SK-N-SH (cell line): ENCODE data around the gene SCT. TPM values are rescaled to one million over a fixed set of nuclear protein-coding genes. Genes with fewer than 3 reads are reported as not detected.

Experiments used
- CTCF ChIA-PET: fragments of 300-600, 350-600 bp; formaldehyde crosslinking; extraction: SDS; loops from one replicate; lab custom pipeline; 2021; lab: Yijun Ruan, JAX
- POLR2A ChIA-PET: fragments of 350-600 bp; sonication (Branson Sonifier 250); formaldehyde crosslinking; extraction: SDS; loops from one replicate; lab custom pipeline; 2020; ENCODE audit warnings: antibody characterized with exemption, inconsistent platforms; lab: Yijun Ruan, JAX
- DNase-seq: peaks from one replicate; pipeline ENCODE4 v3.0.0; 2012
- H2AFZ ChIP-seq: fragments of 200-600 bp; sonication (generic); 2 replicates; pipeline ENCODE4 v1.8.1; 2016; ENCODE audit warnings: antibody characterized with exemption, mild to moderate bottlenecking, low read depth
- H3F3A ChIP-seq: fragments of 200-600 bp; sonication (generic); replicated peaks from 2 replicates; pipeline ENCODE3; 2016; ENCODE audit warnings: antibody characterized with exemption, mild to moderate bottlenecking; ENCODE audit not compliant: insufficient read depth
- H3K27ac ChIP-seq, 2 experiments: fragments of 200-500 bp in 1 of 2; fragments of 200-600 bp in 1 of 2; sonication (Bioruptor generic) in 1 of 2; sonication (generic), shearing (Covaris generic) in 1 of 2; 2 replicates each; pipeline versions ENCODE4 v1.5.1 to v1.6.1; 2014 to 2016; ENCODE audit warnings: low read depth in 2 of 2, inconsistent platforms in 1 of 2, low read length in 1 of 2, mild to moderate bottlenecking in 1 of 2, mixed read lengths in 1 of 2
- H3K27me3 ChIP-seq: fragments of 200-600 bp; sonication (generic), shearing (Covaris generic); 2 replicates; pipeline ENCODE4 v1.6.1; 2016; ENCODE audit warnings: mixed run types; ENCODE audit not compliant: insufficient read depth
- H3K36me3 ChIP-seq, 2 experiments: fragments of 200-500 bp in 1 of 2; fragments of 200-600 bp in 1 of 2; sonication (Bioruptor generic) in 1 of 2; sonication (generic) in 1 of 2; replicated peaks in 1 of 2; 2 replicates each; pipeline versions ENCODE3 to v1.5.1; 2014 to 2016; ENCODE audit warnings: low read length in 1 of 2, mild to moderate bottlenecking in 1 of 2; ENCODE audit not compliant: insufficient read depth in 2 of 2, control insufficient read depth in 1 of 2
- H3K4me1 ChIP-seq, 2 experiments: fragments of 200-500 bp in 1 of 2; fragments of 200-600 bp in 1 of 2; sonication (Bioruptor generic) in 1 of 2; sonication (generic), shearing (Covaris generic) in 1 of 2; 2 replicates each; pipeline versions ENCODE4 v1.5.1 to v1.6.1; 2014 to 2016; ENCODE audit warnings: low read depth in 1 of 2, low read length in 1 of 2, mixed run types in 1 of 2; ENCODE audit not compliant: insufficient read depth in 2 of 2, control insufficient read depth in 1 of 2
- H3K4me2 ChIP-seq: fragments of 200-600 bp; sonication (generic), shearing (Covaris generic); 2 replicates; pipeline ENCODE4 v1.6.1; 2017; ENCODE audit warnings: mixed run types
- H3K4me3 ChIP-seq, 2 experiments: fragments of 200-500 bp in 1 of 2; fragments of 200-600 bp in 1 of 2; sonication (Bioruptor generic) in 1 of 2; sonication (generic), shearing (Covaris generic) in 1 of 2; 2 replicates each; pipeline versions ENCODE4 v1.5.1 to v1.8.1; 2014 to 2016; ENCODE audit warnings: low read depth in 2 of 2, inconsistent platforms in 1 of 2, low read length in 1 of 2, mild to moderate bottlenecking in 1 of 2, mixed read lengths in 1 of 2, moderate library complexity in 1 of 2
- H3K79me2 ChIP-seq: fragments of 200-600 bp; sonication (generic); 2 replicates; pipeline ENCODE4 v1.8.1; 2017; ENCODE audit warnings: mild to moderate bottlenecking; ENCODE audit not compliant: insufficient read depth
- H3K9ac ChIP-seq: fragments of 200-600 bp; sonication (generic); 2 replicates; pipeline ENCODE4 v1.6.1; 2017; ENCODE audit warnings: mixed run types
- H3K9me2 ChIP-seq: fragments of 200-600 bp; sonication (generic); 2 replicates; pipeline ENCODE4 v1.6.1; 2017; ENCODE audit warnings: mixed run types
- H3K9me3 ChIP-seq: fragments of 200-600 bp; sonication (generic); 2 replicates; pipeline ENCODE4 v1.6.1; 2017; ENCODE audit warnings: mixed run types, mild to moderate bottlenecking, moderate library complexity
- H4K20me1 ChIP-seq: fragments of 200-600 bp; sonication (generic); 2 replicates; pipeline ENCODE4 v1.6.1; 2017; ENCODE audit warnings: mild to moderate bottlenecking, mixed run types; ENCODE audit not compliant: insufficient read depth
- ELF1 ChIP-seq: IDR thresholded peaks from 2 replicates; pipeline ENCODE4 v1.4.0; 2012
- EP300 ChIP-seq, 2 experiments: IDR thresholded peaks; 2 replicates each; pipeline versions ENCODE4 v1.4.0 to v1.6.1; 2012; ENCODE audit warnings: borderline replicate concordance in 1 of 2, low read depth in 1 of 2, low read length in 1 of 2
- EZH2phosphoT487 ChIP-seq: fragments of 200-600 bp; sonication (generic); IDR thresholded peaks from 2 replicates; pipeline ENCODE4 v1.6.1; 2017; ENCODE audit warnings: low read depth, mixed run types, mild to moderate bottlenecking, antibody characterized with exemption, moderate library complexity, borderline replicate concordance
- FOXJ3 ChIP-seq: sonication (generic); formaldehyde crosslinking; IDR thresholded peaks from 2 replicates; pipeline ENCODE4 v1.5.1; 2020; ENCODE audit warnings: mild to moderate bottlenecking, missing genetic modification reagents
- GABPA ChIP-seq: IDR thresholded peaks from 2 replicates; pipeline ENCODE4 v1.4.0; 2012; ENCODE audit warnings: low read depth, mild to moderate bottlenecking
- IRF3 ChIP-seq: fragments of 150-350 bp; IDR thresholded peaks from 2 replicates; pipeline ENCODE4 v1.6.1; 2016; ENCODE audit warnings: mild to moderate bottlenecking, low read depth, low read length
- JUND ChIP-seq: IDR thresholded peaks from 2 replicates; pipeline ENCODE4 v1.4.0; 2012
- NRF1 ChIP-seq: IDR thresholded peaks from 2 replicates; pipeline ENCODE4 v1.6.1; 2012; ENCODE audit warnings: low read depth, mild to moderate bottlenecking, low read length
- PBX3 ChIP-seq: IDR thresholded peaks from 2 replicates; pipeline ENCODE4; 2012
- POLR2AphosphoS5 ChIP-seq: IDR thresholded peaks from 2 replicates; pipeline ENCODE4 v1.6.1; 2012; ENCODE audit warnings: low read depth, low read length
- RCOR1 ChIP-seq: fragments of 150-350 bp; IDR thresholded peaks from 2 replicates; pipeline ENCODE4 v1.6.1; 2017; ENCODE audit warnings: antibody characterized with exemption, low read length
- RXRA ChIP-seq: IDR thresholded peaks from 2 replicates; pipeline ENCODE4 v1.4.0; 2012; ENCODE audit warnings: low read depth, mild to moderate bottlenecking, borderline replicate concordance
- SMC3 ChIP-seq: IDR thresholded peaks from 2 replicates; pipeline ENCODE4 v1.6.1; 2012; ENCODE audit warnings: low read depth, low read length, improper control_type of control experiment
- TCF12 ChIP-seq: IDR thresholded peaks from 2 replicates; pipeline ENCODE4 v1.4.0; 2012
- TEAD4 ChIP-seq: IDR thresholded peaks from 2 replicates; pipeline ENCODE4 v1.4.0; 2012; ENCODE audit warnings: mild to moderate bottlenecking, borderline replicate concordance; ENCODE audit not compliant: insufficient read depth
- YY1 ChIP-seq: IDR thresholded peaks from 2 replicates; pipeline ENCODE4 v1.4.0; 2012; ENCODE audit warnings: low read depth, mild to moderate bottlenecking
- WGBS: methylation state at CpG from one replicate; pipeline ENCODE4 v1.1.6; 2017; ENCODE audit warnings: low lambda C conversion rate; 5-methylcytosine and 5-hydroxymethylcytosine counted together
- polyA plus RNA-seq, 3 experiments: library from polyadenylated mRNA; depleted of rRNA; stranded (reverse); fragments of >200 nt; gene quantifications; 2 replicates each; pipeline ENCODE4 v1.2.3, GENCODE V29; 2012
- TF ChIP-seq, protein P1 (sequence below): IDR thresholded peaks from 2 replicates; pipeline ENCODE4 v1.6.1; 2012; ENCODE audit warnings: mild to moderate bottlenecking, low read depth, low read length, moderate library complexity
- TF ChIP-seq, protein P2 (sequence below): fragments of 200-600 bp; sonication (generic); IDR thresholded peaks from 2 replicates; pipeline ENCODE4 v1.6.1; 2017; ENCODE audit warnings: antibody characterized with exemption, mild to moderate bottlenecking, moderate library complexity

The SCT gene
- polyA plus RNA-seq, 1 of the 3 experiments (the other 2 are of a cell fraction) = not detected

DNA sequence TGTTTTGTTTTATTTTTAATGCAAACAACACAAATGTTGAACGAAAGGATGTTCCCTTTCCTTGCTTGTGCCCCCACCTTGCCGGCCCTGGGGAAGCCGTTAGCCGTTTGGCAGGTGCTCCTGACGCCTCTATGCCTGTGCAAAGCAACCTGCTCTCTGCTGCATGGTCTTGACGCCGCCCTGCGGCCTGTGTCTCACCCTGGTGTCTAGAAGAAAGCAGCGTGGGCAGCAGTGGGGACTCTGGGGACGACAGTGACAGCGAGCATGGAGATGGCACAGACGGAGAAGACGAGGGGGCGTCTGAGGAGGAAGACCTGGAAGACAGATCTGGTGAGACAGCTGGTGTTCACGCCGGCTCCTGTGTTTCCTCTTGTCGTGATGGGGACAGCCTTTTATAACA is 45.2 kb downstream of the SCT start:
- ChIA-PET POLR2A (no interaction called here), CTCF (interaction anchor here (0.9 kb wide), 1 partner anchor 32 kb away, joined by 3 read pairs; no protein-coding TSS in a partner anchor)
- no peak overlapping the region for H2AFZ ChIP-seq
- no peak overlapping the region for H3K27ac ChIP-seq
- H3K4me2 ChIP-seq = no peak overlapping the region
- peaks cover 90% of the 10 kb centered on the region for H4K20me1 ChIP-seq
- H3K9me3 ChIP-seq = no peaks in the 10 kb centered on the region
- no peaks in the 10 kb centered on the region for H3K9me2 ChIP-seq
- no peaks in the 10 kb centered on the region for H3F3A ChIP-seq
- no peaks in the 10 kb centered on the region for H3K27me3 ChIP-seq
- no peak for TF ChIP-seq TEAD4
- TF ChIP-seq NRF1 = no peak
- no peak for TF ChIP-seq SMC3
- no peak for TF ChIP-seq GABPA
- TF ChIP-seq, all 33 proteins: peak for 0
- Histone ChIP-seq H3K79me2 (peaks cover 84% of the 10 kb centered on the region), H3K36me3 (peaks cover 9 to 22% of the 10 kb centered on the region in 2 experiments), H3K9ac (no peak overlapping the region), H3K4me3 (no peak overlapping the region), H3K4me1 (peaks cover 4 to 21% of the 10 kb centered on the region in 2 experiments; a peak in 3 of 4 replicates)
- 97% methylated on average over 17 of the region's 17 CpGs for WGBS
- DNase-seq = no peak

DNA sequence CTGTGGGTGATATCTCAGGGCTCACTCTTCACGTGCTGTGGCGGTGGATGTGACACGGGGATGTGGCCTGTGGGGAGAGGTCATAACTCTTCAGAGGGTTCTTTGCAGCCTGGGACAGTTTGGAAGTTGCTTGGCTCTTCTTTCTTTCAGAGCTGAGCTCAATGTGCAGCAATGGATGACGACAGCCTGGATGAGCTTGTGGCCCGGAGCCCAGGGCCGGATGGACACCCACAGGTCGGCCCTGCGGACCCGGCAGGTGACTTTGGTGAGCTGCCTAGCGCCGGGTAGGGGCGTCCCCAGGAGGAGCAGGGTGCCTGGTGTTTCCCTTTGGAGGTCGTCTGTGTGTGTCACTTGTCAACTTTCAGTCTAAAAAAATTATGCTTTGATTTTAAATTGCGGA is 45.6 kb downstream of the SCT start:
- Histone ChIP-seq H3K9me2 (no peaks in the 10 kb centered on the region), H4K20me1 (peaks cover 86% of the 10 kb centered on the region), H3F3A (no peaks in the 10 kb centered on the region), H3K27ac (no peak overlapping the region), H3K4me3 (no peak overlapping the region), H2AFZ (no peak overlapping the region), H3K9ac (no peak overlapping the region), H3K4me1 (peaks cover 4 to 21% of the 10 kb centered on the region in 2 experiments; a peak in 3 of 4 replicates), H3K36me3 (peaks cover 9 to 18% of the 10 kb centered on the region in 2 experiments), H3K79me2 (peaks cover 82% of the 10 kb centered on the region), H3K4me2 (no peak overlapping the region), H3K27me3 (no peaks in the 10 kb centered on the region), H3K9me3 (no peaks in the 10 kb centered on the region)
- WGBS = 94% methylated on average over 13 of the region's 14 CpGs
- CTCF ChIA-PET = interaction anchor here (0.9 to 1.5 kb wide), 2 partner anchors 26 to 32 kb away, joined by 3 to 4 read pairs; no protein-coding TSS in a partner anchor
- POLR2A ChIA-PET = no interaction called here
- TF ChIP-seq RCOR1 = no peak
- no peak for TF ChIP-seq EP300 (IDR thresholded peaks at IDR 0.05; ENCODE audit: borderline replicate concordance in 1 of 2, low read depth in 1 of 2, low read length in 1 of 2)
- TF ChIP-seq YY1 = no peak
- no peak for TF ChIP-seq ELF1
- TF ChIP-seq POLR2AphosphoS5 = no peak
- no peak for TF ChIP-seq RXRA
- TF ChIP-seq, protein P1, sequence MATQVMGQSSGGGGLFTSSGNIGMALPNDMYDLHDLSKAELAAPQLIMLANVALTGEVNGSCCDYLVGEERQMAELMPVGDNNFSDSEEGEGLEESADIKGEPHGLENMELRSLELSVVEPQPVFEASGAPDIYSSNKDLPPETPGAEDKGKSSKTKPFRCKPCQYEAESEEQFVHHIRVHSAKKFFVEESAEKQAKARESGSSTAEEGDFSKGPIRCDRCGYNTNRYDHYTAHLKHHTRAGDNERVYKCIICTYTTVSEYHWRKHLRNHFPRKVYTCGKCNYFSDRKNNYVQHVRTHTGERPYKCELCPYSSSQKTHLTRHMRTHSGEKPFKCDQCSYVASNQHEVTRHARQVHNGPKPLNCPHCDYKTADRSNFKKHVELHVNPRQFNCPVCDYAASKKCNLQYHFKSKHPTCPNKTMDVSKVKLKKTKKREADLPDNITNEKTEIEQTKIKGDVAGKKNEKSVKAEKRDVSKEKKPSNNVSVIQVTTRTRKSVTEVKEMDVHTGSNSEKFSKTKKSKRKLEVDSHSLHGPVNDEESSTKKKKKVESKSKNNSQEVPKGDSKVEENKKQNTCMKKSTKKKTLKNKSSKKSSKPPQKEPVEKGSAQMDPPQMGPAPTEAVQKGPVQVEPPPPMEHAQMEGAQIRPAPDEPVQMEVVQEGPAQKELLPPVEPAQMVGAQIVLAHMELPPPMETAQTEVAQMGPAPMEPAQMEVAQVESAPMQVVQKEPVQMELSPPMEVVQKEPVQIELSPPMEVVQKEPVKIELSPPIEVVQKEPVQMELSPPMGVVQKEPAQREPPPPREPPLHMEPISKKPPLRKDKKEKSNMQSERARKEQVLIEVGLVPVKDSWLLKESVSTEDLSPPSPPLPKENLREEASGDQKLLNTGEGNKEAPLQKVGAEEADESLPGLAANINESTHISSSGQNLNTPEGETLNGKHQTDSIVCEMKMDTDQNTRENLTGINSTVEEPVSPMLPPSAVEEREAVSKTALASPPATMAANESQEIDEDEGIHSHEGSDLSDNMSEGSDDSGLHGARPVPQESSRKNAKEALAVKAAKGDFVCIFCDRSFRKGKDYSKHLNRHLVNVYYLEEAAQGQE = no peak
- TF ChIP-seq IRF3 = no peak
- no peak for TF ChIP-seq FOXJ3 (CRISPR knock-in tag)
- no peak for TF ChIP-seq PBX3
- TF ChIP-seq TCF12 = no peak
- no peak for TF ChIP-seq EZH2phosphoT487
- TF ChIP-seq, protein P2, sequence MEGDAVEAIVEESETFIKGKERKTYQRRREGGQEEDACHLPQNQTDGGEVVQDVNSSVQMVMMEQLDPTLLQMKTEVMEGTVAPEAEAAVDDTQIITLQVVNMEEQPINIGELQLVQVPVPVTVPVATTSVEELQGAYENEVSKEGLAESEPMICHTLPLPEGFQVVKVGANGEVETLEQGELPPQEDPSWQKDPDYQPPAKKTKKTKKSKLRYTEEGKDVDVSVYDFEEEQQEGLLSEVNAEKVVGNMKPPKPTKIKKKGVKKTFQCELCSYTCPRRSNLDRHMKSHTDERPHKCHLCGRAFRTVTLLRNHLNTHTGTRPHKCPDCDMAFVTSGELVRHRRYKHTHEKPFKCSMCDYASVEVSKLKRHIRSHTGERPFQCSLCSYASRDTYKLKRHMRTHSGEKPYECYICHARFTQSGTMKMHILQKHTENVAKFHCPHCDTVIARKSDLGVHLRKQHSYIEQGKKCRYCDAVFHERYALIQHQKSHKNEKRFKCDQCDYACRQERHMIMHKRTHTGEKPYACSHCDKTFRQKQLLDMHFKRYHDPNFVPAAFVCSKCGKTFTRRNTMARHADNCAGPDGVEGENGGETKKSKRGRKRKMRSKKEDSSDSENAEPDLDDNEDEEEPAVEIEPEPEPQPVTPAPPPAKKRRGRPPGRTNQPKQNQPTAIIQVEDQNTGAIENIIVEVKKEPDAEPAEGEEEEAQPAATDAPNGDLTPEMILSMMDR = no peak
- TF ChIP-seq JUND = no peak
- DNase-seq = no peak
